HG02588 (cell line): Measurements from ENCODE around the gene RPS6KB2.
"Not testable (repeated sequence)": the region's sequence is repeated elsewhere in the genome, so short reads cannot be mapped to it uniquely, and the experiment has no call there.

Source experiments
- ATAC-seq: cut with Tn5 transposase; IDR thresholded peaks from one replicate; pipeline ENCODE4 v1.9.1; 2021; ENCODE audit warnings: mild to moderate bottlenecking, moderate library complexity; ENCODE audit not compliant: unreplicated experiment

The RPS6KB2 gene

GRCh38 chr11:67465189-67465510 is 36.9 kb downstream of the RPS6KB2 start:
- no peak for ATAC-seq

DNA sequence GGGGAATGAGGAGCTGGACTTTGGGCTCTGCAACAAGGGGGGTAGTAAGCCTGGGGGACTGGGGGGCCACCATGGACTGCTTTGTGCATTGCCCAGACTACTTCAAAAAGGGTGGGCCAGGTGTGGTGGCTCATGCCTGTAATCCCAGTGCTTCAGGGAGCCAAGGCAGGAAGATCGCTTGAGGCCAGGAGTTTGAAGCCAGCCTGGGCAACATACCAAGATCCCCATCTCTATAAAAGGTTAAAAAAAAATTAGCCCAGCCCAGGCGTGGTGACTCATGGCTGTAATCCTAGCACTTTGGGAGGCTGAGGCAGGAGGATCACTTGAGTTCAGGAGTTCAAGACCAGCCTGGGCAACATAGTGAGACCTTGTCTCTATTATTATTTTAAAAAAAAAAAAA is 37.2 kb downstream of the RPS6KB2 start:
- ATAC-seq: not testable (repeated sequence)

GRCh38 chr11:67466367-67466766 is 38.1 kb downstream of the RPS6KB2 start:
- no peak for ATAC-seq

DNA sequence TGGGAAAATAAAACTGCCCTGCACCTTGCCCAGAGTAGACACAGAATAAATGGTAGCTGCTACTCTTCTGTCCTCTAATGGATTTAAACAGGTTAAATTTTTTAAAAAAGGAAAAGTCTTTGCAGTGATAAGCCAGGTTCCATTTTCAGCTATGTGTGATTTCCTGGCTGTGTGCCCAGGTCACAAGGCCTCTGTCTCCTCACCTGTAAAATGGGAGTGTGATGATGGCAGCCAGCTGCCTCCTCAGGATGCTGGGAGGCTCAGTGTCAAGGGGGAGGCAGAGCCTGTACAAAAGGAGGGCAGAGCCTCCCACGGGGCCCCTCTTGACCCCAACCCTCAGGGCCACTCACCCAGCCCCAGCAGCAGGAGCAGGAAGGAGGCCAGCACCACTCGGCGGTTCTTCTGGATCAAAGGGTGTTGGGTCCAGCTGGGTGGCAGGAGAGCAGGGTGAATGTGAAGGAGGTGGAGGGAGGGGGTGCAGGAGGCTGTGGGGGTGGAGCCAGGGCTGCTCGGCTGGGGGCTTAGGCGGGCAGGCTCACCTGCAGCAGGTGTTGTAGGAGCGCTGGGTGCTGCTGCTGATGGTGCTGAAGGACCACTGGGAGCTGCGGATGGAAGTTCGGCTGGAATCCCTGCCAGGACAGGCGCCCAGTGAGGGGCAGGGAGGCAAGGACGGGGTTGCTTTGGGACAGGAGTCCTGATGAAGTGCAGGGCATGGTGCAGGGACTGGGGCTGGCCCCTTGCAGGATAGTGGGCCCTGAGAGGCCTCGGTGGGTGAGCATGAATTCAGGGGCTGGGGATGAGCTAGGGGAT is 38.9 kb downstream of the RPS6KB2 start:
- no peak for ATAC-seq

DNA sequence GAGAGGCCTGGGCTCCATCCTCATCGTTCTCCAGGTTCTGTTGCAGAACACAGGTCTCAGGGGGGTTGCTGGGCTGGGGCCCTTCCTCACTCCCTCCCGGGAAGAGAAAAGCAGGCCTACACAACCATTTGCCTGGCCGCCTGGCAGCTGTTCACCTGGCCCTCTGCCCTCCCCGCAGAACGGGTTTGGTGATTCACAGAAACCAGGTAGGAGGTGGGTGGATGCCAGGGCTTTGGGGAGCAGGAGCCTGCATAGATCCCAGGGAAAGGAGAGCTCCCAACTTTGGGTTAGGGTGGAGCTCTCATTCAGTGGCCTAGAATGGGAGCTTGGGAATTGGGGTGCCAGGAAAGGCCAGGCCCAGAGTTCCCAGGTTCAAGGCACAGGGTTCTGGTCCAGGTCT is 39.8 kb downstream of the RPS6KB2 start:
- no peak for ATAC-seq

DNA sequence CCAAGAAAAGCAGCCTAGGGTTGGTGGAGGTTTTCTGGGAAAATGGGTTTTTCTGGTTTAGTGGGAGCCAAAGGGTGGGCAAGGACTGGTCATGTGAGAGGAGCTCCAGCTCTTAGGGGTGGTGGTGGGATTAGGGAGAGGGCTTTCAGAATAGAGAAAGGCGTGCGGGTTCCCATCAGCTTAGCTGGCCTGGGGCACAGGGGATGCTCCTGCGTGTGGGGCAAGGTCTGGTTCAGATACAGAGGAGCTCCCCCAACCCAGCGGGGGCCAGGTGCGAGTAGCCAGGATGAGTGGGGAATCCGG is 40.1 kb downstream of the RPS6KB2 start:
- no peak for ATAC-seq

- ATAC-seq: peak; percentile 68
These were observed 40.6 kb downstream of the RPS6KB2 start, which contains the start of gene TMEM134 for GRCh38 chr11:67468759-67469507. Gene TMEM134 (minus strand): TSS chr11:67469251. CDS start chr11:67469192, 59 bp downstream.

DNA sequence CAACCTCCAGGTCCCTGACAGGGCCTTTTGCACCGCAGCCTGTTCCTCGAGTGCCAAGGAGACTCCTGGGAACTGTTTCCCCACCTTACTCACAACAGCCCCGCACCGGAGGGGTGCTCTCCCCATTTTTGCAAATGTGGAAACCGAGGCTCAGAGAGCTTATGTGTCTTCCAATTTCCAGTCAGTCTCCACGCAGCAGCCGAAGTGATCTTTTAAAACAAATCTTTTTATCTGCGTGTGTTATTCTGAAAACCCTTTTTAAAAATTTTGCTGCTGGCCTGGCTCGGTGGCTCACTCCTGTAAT is 41.2 kb downstream of the RPS6KB2 start:
- ATAC-seq: no peak

- no peak for ATAC-seq
These were observed 42.2 kb downstream of the RPS6KB2 start for GRCh38 chr11:67470337-67471002.

GRCh38 chr11:67472882-67473281 is 44.6 kb downstream of the RPS6KB2 start:
- ATAC-seq: no peak

- ATAC-seq: not testable (repeated sequence)
These were observed 48.4 kb downstream of the RPS6KB2 start for GRCh38 chr11:67476692-67477091.

- not testable (repeated sequence) for ATAC-seq
These were observed 49.2 kb downstream of the RPS6KB2 start for GRCh38 chr11:67477344-67478050.

DNA sequence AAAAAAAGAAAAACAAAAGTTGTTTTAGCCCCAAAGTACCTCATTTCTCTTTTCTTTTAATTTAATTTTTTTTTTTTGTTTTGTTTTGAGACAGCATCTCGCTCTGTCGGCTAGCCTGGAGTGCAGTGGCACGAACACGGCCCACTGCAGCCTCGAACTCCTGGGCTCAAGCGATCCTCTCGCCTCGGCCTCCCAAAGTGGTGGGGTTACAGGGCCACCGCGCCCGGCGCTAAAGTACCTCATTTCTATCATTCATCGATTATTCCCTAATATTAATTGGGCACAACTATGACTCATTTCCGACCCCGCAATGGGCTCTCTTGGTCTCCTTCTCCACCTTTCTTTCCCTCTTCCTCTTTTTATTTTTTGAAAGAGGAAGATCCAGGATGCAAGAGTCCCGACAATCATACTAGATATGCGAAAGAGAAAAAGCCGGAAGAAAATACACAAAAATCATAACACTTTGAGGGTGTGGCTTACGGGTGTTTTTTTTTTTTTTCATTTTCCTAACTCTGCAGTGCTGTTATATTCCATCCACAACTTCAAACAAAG is 54.1 kb downstream of the RPS6KB2 start:
- ATAC-seq: no peak

- peak; percentile 62 for ATAC-seq
These were observed 54.8 kb downstream of the RPS6KB2 start, which contains the start of gene AIP for GRCh38 chr11:67482827-67483798. Gene AIP (plus strand): TSS chr11:67483026. CDS start chr11:67483159, 133 bp downstream.

GRCh38 chr11:67483831-67484665 is 55.8 kb downstream of the RPS6KB2 start:
- ATAC-seq: no peak

DNA sequence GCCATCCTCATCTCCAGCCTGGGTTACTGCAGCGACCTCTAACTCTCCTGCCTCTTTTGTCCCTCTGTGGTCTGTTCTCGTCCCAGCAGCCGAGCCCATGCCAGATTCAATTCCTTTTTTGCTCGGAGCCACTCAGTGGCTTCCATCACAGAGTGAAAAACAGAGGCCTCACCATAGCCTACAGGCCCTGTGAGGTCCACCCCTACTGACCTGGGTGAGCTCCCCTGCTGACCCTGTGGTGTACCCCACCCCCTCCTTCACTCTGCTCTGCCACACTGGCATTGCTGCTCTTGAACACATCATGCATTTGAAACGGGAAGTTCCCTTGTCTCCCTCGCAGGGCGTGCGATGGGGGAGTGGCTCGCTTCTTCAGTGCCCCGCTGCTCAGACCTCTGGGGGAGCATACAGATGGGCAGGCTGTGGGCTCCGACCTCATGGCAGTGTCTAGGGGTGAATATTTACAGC is 56.6 kb downstream of the RPS6KB2 start:
- ATAC-seq: no peak
